IPS DF 6.9 (cell line): ENCODE measurements around the gene HSPA12A.

Experiments
- DNase-seq: peaks from one replicate; pipeline ENCODE4 v3.0.0-alpha.2; 2013; ENCODE audit warnings: low read depth, low spot score
- H3K27ac ChIP-seq: one replicate; pipeline ENCODE4 v1.5.1; 2013; ENCODE audit warnings: low read length, control low read depth
- H3K27me3 ChIP-seq: 2 replicates; pipeline ENCODE4 v1.6.1; 2013; ENCODE audit warnings: mild to moderate bottlenecking, low read length; ENCODE audit not compliant: control insufficient read depth, insufficient read depth
- H3K36me3 ChIP-seq: 2 replicates; pipeline ENCODE4 v1.6.1; 2013; ENCODE audit warnings: low read length; ENCODE audit not compliant: control insufficient read depth, insufficient read depth
- H3K4me1 ChIP-seq: 2 replicates; pipeline ENCODE4 v1.6.1; 2013; ENCODE audit warnings: low read length; ENCODE audit not compliant: control insufficient read depth, insufficient read depth
- H3K4me3 ChIP-seq: 2 replicates; pipeline ENCODE4 v1.5.1; 2013; ENCODE audit warnings: mild to moderate bottlenecking, low read length
- H3K9me3 ChIP-seq: 2 replicates; pipeline ENCODE4 v1.6.1; 2013; ENCODE audit warnings: low read length, inconsistent platforms; ENCODE audit not compliant: control insufficient read depth, insufficient read depth
- WGBS: extraction: QIAGEN DNeasy Blood & Tissue Kit; methylation state at CpG from one replicate; pipeline ENCODE4 v1.1.7; 2013; ENCODE audit warnings: mixed read lengths, missing lambda C conversion rate; ENCODE audit not compliant: insufficient read length, insufficient coverage; 5-methylcytosine and 5-hydroxymethylcytosine counted together

HSPA12A gene

GRCh38 chr10:116705498-116705897 is 36.9 kb downstream of the HSPA12A start:
- H3K9me3 ChIP-seq = no peaks in the 10 kb centered on the region
- no peaks in the 10 kb centered on the region for H3K27me3 ChIP-seq
- DNase-seq = no peak
- no peak overlapping the region for H3K4me3 ChIP-seq
- H3K36me3 ChIP-seq = no peaks in the 10 kb centered on the region
- no peak overlapping the region for H3K27ac ChIP-seq
- H3K4me1 ChIP-seq = peaks cover 5% of the 10 kb centered on the region; the same call in 1 of the 2 replicates
- no CpG with 5 or more reads among the region's 7 CpGs for WGBS

- DNase-seq = no peak
- H3K4me1 ChIP-seq = peaks cover 5% of the 10 kb centered on the region; the same call in 1 of the 2 replicates
- no peaks in the 10 kb centered on the region for H3K27me3 ChIP-seq
- H3K27ac ChIP-seq = no peak overlapping the region
- WGBS = no CpG with 5 or more reads among the region's 11 CpGs
- H3K9me3 ChIP-seq = no peaks in the 10 kb centered on the region
- no peaks in the 10 kb centered on the region for H3K36me3 ChIP-seq
- no peak overlapping the region for H3K4me3 ChIP-seq
Observed at GRCh38 chr10:116704926-116705325, 37.4 kb downstream of the HSPA12A start.

- H3K4me1 ChIP-seq = peaks cover 5% of the 10 kb centered on the region; the same call in 1 of the 2 replicates
- no peak overlapping the region for H3K27ac ChIP-seq
- no peaks in the 10 kb centered on the region for H3K36me3 ChIP-seq
- WGBS = no CpG with 5 or more reads among the region's 9 CpGs
- no peaks in the 10 kb centered on the region for H3K27me3 ChIP-seq
- H3K9me3 ChIP-seq = no peaks in the 10 kb centered on the region
- no peak overlapping the region for H3K4me3 ChIP-seq
- DNase-seq = no peak
Observed at GRCh38 chr10:116702165-116702564, 40.2 kb downstream of the HSPA12A start.

- no peaks in the 10 kb centered on the region for H3K9me3 ChIP-seq
- H3K27ac ChIP-seq = no peak overlapping the region
- DNase-seq = no peak
- H3K4me1 ChIP-seq = peaks cover under 1% of the 10 kb centered on the region; the same call in 1 of the 2 replicates
- H3K36me3 ChIP-seq = no peaks in the 10 kb centered on the region
- WGBS = no CpG with 5 or more reads among the region's 5 CpGs
- no peak overlapping the region for H3K4me3 ChIP-seq
- no peaks in the 10 kb centered on the region for H3K27me3 ChIP-seq
Observed at GRCh38 chr10:116699471-116700150, 42.8 kb downstream of the HSPA12A start.

DNA sequence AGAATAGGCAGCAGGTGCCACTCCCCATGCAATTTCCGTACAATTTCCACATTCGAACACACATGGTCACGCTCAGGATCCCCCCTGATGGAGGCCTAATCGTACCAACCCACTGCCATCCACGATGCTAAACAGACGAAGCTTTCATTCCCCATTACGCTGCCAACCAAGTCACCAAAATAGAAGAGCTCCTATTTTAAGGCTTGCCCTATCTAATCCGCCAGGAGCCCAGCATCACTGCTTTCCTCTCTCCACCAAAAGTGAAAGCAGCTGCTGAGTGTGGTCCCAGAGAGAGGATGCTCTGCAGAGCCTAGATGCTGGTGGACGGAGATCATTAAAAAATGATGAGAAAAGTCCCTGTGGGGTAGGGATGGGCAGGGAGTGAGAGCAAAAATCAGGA is 43.3 kb downstream of the HSPA12A start:
- WGBS = no CpG with 5 or more reads among the region's 9 CpGs
- DNase-seq = no peak
- Histone ChIP-seq H3K36me3 (no peaks in the 10 kb centered on the region), H3K4me3 (no peak overlapping the region), H3K27me3 (no peaks in the 10 kb centered on the region), H3K4me1 (peaks cover 4% of the 10 kb centered on the region), H3K9me3 (no peaks in the 10 kb centered on the region), H3K27ac (no peak overlapping the region)

GRCh38 chr10:116698364-116698763 is 44.0 kb downstream of the HSPA12A start:
- Histone ChIP-seq H3K27ac (no peak overlapping the region), H3K36me3 (no peaks in the 10 kb centered on the region), H3K4me1 (peaks cover 5% of the 10 kb centered on the region), H3K27me3 (no peaks in the 10 kb centered on the region), H3K9me3 (no peaks in the 10 kb centered on the region), H3K4me3 (no peak overlapping the region)
- WGBS = no CpG with 5 or more reads among the region's 9 CpGs
- no peak for DNase-seq

DNA sequence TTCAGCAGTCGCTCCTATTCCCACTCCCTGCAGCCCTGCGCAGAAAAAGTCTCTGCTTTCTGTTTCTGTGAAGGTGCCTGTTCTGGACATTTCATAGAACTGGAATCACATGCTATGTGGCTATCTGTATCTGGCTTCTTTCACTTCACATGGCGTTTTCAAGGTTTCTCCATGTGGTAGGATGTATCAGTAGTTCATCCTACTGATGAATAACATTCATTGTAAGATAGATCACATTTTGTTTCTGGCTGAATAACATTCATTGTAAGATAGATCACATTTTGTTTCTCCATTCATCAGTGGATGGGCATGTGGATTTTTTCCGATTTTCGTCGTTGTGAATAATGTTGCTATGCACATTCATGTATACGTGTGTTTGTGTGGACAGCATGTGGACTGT is 44.5 kb downstream of the HSPA12A start:
- DNase-seq = no peak
- no CpG with 5 or more reads among the region's 7 CpGs for WGBS
- Histone ChIP-seq H3K36me3 (no peaks in the 10 kb centered on the region), H3K4me3 (no peak overlapping the region), H3K4me1 (peaks cover 5% of the 10 kb centered on the region), H3K9me3 (no peaks in the 10 kb centered on the region), H3K27me3 (no peaks in the 10 kb centered on the region), H3K27ac (no peak overlapping the region)

- no CpG with 5 or more reads among the region's 1 CpG for WGBS
- peaks cover 5% of the 10 kb centered on the region for H3K4me1 ChIP-seq
- no peak overlapping the region for H3K4me3 ChIP-seq
- H3K27me3 ChIP-seq = no peaks in the 10 kb centered on the region
- no peaks in the 10 kb centered on the region for H3K36me3 ChIP-seq
- no peak for DNase-seq
- H3K9me3 ChIP-seq = no peaks in the 10 kb centered on the region
- H3K27ac ChIP-seq = no peak overlapping the region
Observed at GRCh38 chr10:116696919-116697318, 45.4 kb downstream of the HSPA12A start.

- H3K27ac ChIP-seq = no peak overlapping the region
- H3K4me3 ChIP-seq = no peak overlapping the region
- WGBS = no CpG with 5 or more reads among the region's 3 CpGs
- DNase-seq = no peak
- peaks cover 6% of the 10 kb centered on the region for H3K4me1 ChIP-seq
- H3K9me3 ChIP-seq = no peaks in the 10 kb centered on the region
- H3K36me3 ChIP-seq = no peaks in the 10 kb centered on the region
- H3K27me3 ChIP-seq = no peaks in the 10 kb centered on the region
Observed at GRCh38 chr10:116694927-116695268, 47.5 kb downstream of the HSPA12A start.

- H3K4me1 ChIP-seq = peaks cover 6% of the 10 kb centered on the region
- H3K36me3 ChIP-seq = no peaks in the 10 kb centered on the region
- H3K27me3 ChIP-seq = no peaks in the 10 kb centered on the region
- no peak for DNase-seq
- no CpG with 5 or more reads among the region's 14 CpGs for WGBS
- no peak overlapping the region for H3K27ac ChIP-seq
- H3K9me3 ChIP-seq = no peaks in the 10 kb centered on the region
- H3K4me3 ChIP-seq = no peak overlapping the region
Observed at GRCh38 chr10:116694243-116694926, 48.0 kb downstream of the HSPA12A start.

DNA sequence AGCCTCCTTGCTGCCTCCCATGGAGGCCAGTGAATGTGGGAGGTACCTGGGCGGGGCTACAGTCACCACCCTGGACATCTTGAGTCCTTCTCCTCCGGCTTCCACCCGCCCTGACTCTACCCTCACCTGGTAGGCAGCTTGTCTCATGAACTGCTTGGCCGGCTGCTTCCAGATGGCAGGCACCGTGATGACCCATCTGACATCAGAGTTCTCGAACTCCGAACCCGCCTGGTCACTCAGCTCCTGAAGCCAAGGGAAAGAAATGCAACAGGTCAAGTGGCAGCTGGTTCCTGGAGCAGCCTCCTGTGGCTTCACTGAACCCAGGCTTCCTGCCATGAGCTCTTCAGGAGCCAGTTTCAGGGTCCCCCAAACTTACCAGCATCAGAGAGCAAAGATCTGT is 50.1 kb downstream of the HSPA12A start:
- H3K9me3 ChIP-seq = no peaks in the 10 kb centered on the region
- no CpG with 5 or more reads among the region's 8 CpGs for WGBS
- no peaks in the 10 kb centered on the region for H3K27me3 ChIP-seq
- H3K36me3 ChIP-seq = no peaks in the 10 kb centered on the region
- H3K4me1 ChIP-seq = peaks cover 6% of the 10 kb centered on the region
- no peak overlapping the region for H3K4me3 ChIP-seq
- DNase-seq = no peak
- H3K27ac ChIP-seq = no peak overlapping the region
